ENCODE results near the gene HK1. TPM values are rescaled to one million over a fixed set of nuclear protein-coding genes. Genes with fewer than 3 reads are reported as not detected.

HK1 gene
- total and polyA plus RNA-seq, 2 donors (not counting 1 experiment from before 2014, with no cell fraction given), result 24.7 to 40.8 TPM

DNA sequence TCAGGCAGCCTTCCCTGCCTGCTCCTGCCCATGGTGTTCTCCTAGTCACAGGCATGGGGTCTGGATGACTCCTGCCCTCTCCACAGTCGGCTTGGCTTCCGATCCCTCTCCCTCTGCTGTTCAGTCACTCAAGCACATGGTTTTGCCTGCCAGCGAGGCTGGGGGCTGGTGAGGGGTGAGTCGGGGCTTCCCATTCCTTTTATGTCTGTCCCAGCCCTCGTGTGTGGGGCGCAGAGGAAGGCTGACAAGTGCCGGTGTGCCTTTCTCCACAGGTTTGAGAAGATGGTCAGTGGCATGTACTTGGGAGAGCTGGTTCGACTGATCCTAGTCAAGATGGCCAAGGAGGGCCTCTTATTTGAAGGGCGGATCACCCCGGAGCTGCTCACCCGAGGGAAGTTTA lies 98.4 kb downstream of the HK1 start:
- WGBS (ENCODE audit: insufficient coverage), result 98% methylated on average over 10 of the region's 11 CpGs
- no peaks in the 10 kb centered on the region for H3K27me3 Mint-ChIP-seq

GRCh38 chr10:69377191-69377590 lies 98.9 kb downstream of the HK1 start:
- Mint-ChIP-seq H3K4me3 (no peak overlapping the region), H3K27ac (no peak overlapping the region), H3K27me3 (no peaks in the 10 kb centered on the region), H3K4me1 (peaks cover 14% of the 10 kb centered on the region), H3K9me3 (ENCODE audit: insufficient read depth) (no peaks in the 10 kb centered on the region)
- H3K27ac ChIP-seq (ENCODE audit: low read length in 2 of 2), result no peak overlapping the region
- intact Hi-C loops (cut with micrococcal nuclease), result no loop called here
- H3K36me3 ChIP-seq (replicated peaks in 1 of 2; ENCODE audit: control extremely low read depth in 1 of 2, control insufficient read depth in 1 of 2, extremely low read depth in 1 of 2, insufficient read depth in 2 of 2, low read length in 1 of 2), result peaks cover 8 to 46% of the 10 kb centered on the region in 2 experiments
- no peak for ATAC-seq (ENCODE audit: low read depth)
- POLR2A ChIA-PET, result no interaction called here
- H3K79me2 ChIP-seq (ENCODE audit: control insufficient read depth, insufficient read depth, low read length), result no peaks in the 10 kb centered on the region
- no peak for DNase-seq
- H3K4me1 ChIP-seq (ENCODE audit: control insufficient read depth in 2 of 2, insufficient read depth in 2 of 2, low read length in 2 of 2), result no peaks in the 10 kb centered on the region
- 100% methylated on average over 6 of the region's 6 CpGs for WGBS (ENCODE audit: insufficient coverage)
- H2AFZ ChIP-seq (ENCODE audit: insufficient read depth, low read depth, low read length, poor library complexity, severe bottlenecking), result no peak overlapping the region
- H3K9me3 ChIP-seq (ENCODE audit: control extremely low read depth in 1 of 3, control insufficient read depth in 2 of 3, insufficient read depth in 1 of 3, low read length in 2 of 3), result no peaks in the 10 kb centered on the region
- no peak overlapping the region for H3K9ac ChIP-seq (ENCODE audit: low read length)
- H3K4me2 ChIP-seq (replicated peaks; ENCODE audit: low read depth, low read length, poor library complexity, severe bottlenecking), result no peak overlapping the region
- CTCF ChIA-PET, result interaction anchor here (2.1 kb wide), 1 partner anchor 142 kb away, joined by 5 read pairs; no protein-coding TSS in a partner anchor
- H3K27me3 ChIP-seq (replicated peaks in 1 of 4; ENCODE audit: control extremely low read depth in 1 of 4, control insufficient read depth in 3 of 4, insufficient read depth in 4 of 4, low read length in 3 of 4), result no peaks in the 10 kb centered on the region
- H3K4me3 ChIP-seq (ENCODE audit: control extremely low read depth in 1 of 5, extremely low read depth in 1 of 5, insufficient read depth in 1 of 5, low read depth in 2 of 5, low read length in 4 of 5), result no peak overlapping the region
- no peaks in the 10 kb centered on the region for H4K20me1 ChIP-seq (ENCODE audit: control insufficient read depth, insufficient read depth, low read length, poor library complexity, severe bottlenecking)
- no peak for TF ChIP-seq CTCF (IDR thresholded peaks at IDR 0.05)
- TF ChIP-seq EZH2 (IDR thresholded peaks at IDR 0.05; ENCODE audit: borderline replicate concordance, insufficient read depth, low read depth, low read length, poor library complexity, severe bottlenecking), result no peak

More for the DNA sequence above, 98.4 kb downstream of the HK1 start:
- Histone ChIP-seq H3K4me3 (ENCODE audit: control extremely low read depth in 1 of 5, extremely low read depth in 1 of 5, insufficient read depth in 1 of 5, low read depth in 2 of 5, low read length in 4 of 5) (no peak overlapping the region), H3K27me3 (replicated peaks in 1 of 4; ENCODE audit: control extremely low read depth in 1 of 4, control insufficient read depth in 3 of 4, insufficient read depth in 4 of 4, low read length in 3 of 4) (no peaks in the 10 kb centered on the region), H3K9ac (ENCODE audit: low read length) (no peak overlapping the region), H3K9me3 (ENCODE audit: control extremely low read depth in 1 of 3, control insufficient read depth in 2 of 3, insufficient read depth in 1 of 3, low read length in 2 of 3) (no peaks in the 10 kb centered on the region), H3K27ac (ENCODE audit: low read length in 2 of 2) (no peak overlapping the region), H3K36me3 (replicated peaks in 1 of 2; ENCODE audit: control extremely low read depth in 1 of 2, control insufficient read depth in 1 of 2, extremely low read depth in 1 of 2, insufficient read depth in 2 of 2, low read length in 1 of 2) (peaks cover 8 to 47% of the 10 kb centered on the region in 2 experiments), H3K4me1 (ENCODE audit: control insufficient read depth in 2 of 2, insufficient read depth in 2 of 2, low read length in 2 of 2) (no peaks in the 10 kb centered on the region), H4K20me1 (ENCODE audit: control insufficient read depth, insufficient read depth, low read length, poor library complexity, severe bottlenecking) (no peaks in the 10 kb centered on the region), H2AFZ (ENCODE audit: insufficient read depth, low read depth, low read length, poor library complexity, severe bottlenecking) (no peak overlapping the region), H3K79me2 (ENCODE audit: control insufficient read depth, insufficient read depth, low read length) (no peaks in the 10 kb centered on the region), H3K4me2 (replicated peaks; ENCODE audit: low read depth, low read length, poor library complexity, severe bottlenecking) (no peak overlapping the region)
- ChIA-PET POLR2A (no interaction called here), CTCF (interaction anchor here (2.1 kb wide), 1 partner anchor 142 kb away, joined by 5 read pairs; no protein-coding TSS in a partner anchor)
- Mint-ChIP-seq H3K4me3 (no peak overlapping the region), H3K27ac (no peak overlapping the region), H3K4me1 (peaks cover 14% of the 10 kb centered on the region), H3K9me3 (ENCODE audit: insufficient read depth) (no peaks in the 10 kb centered on the region)
- DNase-seq (no peak), ATAC-seq (ENCODE audit: low read depth) (no peak)
- intact Hi-C loops (cut with micrococcal nuclease), result no loop called here
- TF ChIP-seq EZH2 (IDR thresholded peaks at IDR 0.05; ENCODE audit: borderline replicate concordance, insufficient read depth, low read depth, low read length, poor library complexity, severe bottlenecking), result no peak
- TF ChIP-seq CTCF (IDR thresholded peaks at IDR 0.05), result no peak
